ENCODE results near the gene LIN37.

DNA sequence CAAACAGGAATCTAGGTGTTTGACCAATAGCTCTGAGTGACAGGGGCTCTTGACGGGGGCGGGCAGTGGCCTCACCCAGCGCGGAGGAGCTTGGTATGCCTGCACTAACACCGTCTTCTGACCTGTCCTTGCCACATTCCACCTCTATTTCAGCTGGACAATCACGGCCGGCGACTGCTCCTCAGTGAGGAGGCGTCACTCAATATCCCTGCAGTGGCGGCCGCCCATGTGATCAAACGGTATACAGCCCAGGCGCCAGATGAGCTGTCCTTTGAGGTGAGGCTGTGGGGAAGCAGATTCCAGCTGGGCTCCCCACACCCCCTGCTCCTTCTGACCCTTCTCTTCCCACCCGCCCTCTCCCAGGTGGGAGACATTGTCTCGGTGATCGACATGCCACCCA is 31.7 kb downstream of the LIN37 start:
- TF ChIP-seq POLR2AphosphoS5 (IDR thresholded peaks at IDR 0.05) = no peak
- TF ChIP-seq CTCF (IDR thresholded peaks at IDR 0.05) = no peak

Measured in breast epithelium (tissue), 3 donors.